ENCODE measurements around the gene PRPH. TPM values are rescaled to one million over a fixed set of nuclear protein-coding genes. Genes with fewer than 3 reads are reported as not detected.

The PRPH gene
- total and polyA plus RNA-seq, 2 of the 13 experiments (the other 11 are each of a cell fraction or from before 2014, with no cell fraction given): 0.12 TPM; not detected in 1

- TF ChIP-seq, protein P1, sequence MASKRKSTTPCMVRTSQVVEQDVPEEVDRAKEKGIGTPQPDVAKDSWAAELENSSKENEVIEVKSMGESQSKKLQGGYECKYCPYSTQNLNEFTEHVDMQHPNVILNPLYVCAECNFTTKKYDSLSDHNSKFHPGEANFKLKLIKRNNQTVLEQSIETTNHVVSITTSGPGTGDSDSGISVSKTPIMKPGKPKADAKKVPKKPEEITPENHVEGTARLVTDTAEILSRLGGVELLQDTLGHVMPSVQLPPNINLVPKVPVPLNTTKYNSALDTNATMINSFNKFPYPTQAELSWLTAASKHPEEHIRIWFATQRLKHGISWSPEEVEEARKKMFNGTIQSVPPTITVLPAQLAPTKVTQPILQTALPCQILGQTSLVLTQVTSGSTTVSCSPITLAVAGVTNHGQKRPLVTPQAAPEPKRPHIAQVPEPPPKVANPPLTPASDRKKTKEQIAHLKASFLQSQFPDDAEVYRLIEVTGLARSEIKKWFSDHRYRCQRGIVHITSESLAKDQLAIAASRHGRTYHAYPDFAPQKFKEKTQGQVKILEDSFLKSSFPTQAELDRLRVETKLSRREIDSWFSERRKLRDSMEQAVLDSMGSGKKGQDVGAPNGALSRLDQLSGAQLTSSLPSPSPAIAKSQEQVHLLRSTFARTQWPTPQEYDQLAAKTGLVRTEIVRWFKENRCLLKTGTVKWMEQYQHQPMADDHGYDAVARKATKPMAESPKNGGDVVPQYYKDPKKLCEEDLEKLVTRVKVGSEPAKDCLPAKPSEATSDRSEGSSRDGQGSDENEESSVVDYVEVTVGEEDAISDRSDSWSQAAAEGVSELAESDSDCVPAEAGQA (IDR thresholded peaks at IDR 0.05; ENCODE audit: low read depth): no peak
- TF ChIP-seq, protein P1 (CRISPR knock-in tag; IDR thresholded peaks at IDR 0.05; ENCODE audit: borderline replicate concordance): no peak
Observed at GRCh38 chr12:49345051-49345824, 50.3 kb downstream of the PRPH start (continued).

GRCh38 chr12:49345825-49346658, 51.1 kb downstream of the PRPH start:
- 3% methylated on average over 58 of the region's 61 CpGs for WGBS (ENCODE audit: low lambda C conversion rate)
- H2AFZ ChIP-seq (ENCODE audit: low read length): no peak overlapping the region
- H3K4me3 ChIP-seq (replicated peaks in 1 of 3; ENCODE audit: insufficient read depth in 1 of 3, low read depth in 2 of 3, low read length in 3 of 3): peak overlapping the region; percentile 48 to 84 (median 63); a peak in 5 of 6 replicates
- no peak for ATAC-seq
- ChIA-PET CTCF (ENCODE audit: low intra/inter-chr PET ratio, low total read pairs) (interaction anchor here (3.0 kb wide), 1 partner anchor 15 kb away, joined by 6 read pairs; no protein-coding TSS in a partner anchor), POLR2A (interaction anchor here (0.7 to 4.5 kb wide), 4 partner anchors 14 to 168 kb away, joined by 3 to 41 read pairs (median 10); partner anchors contain the start of genes SPATS2 and TROAP)
- in situ Hi-C loops (cut with HindIII; ENCODE audit: extremely low pct_ligation_motif_present, low pct_unique_long_range_greater_than_20kb): loop anchor here (10.0 kb wide), 1 partner anchor 61 kb away; no protein-coding TSS in a partner anchor
- no peak for FAIRE-seq
- DNase-seq (ENCODE audit: low spot score): no peak
- peaks cover 17% of the 10 kb centered on the region for H3K79me2 ChIP-seq (ENCODE audit: insufficient read depth, low read length)
- 0 out of 2 replicates have a peak, but pooled peaks cover 6% of the 10 kb centered on the region for H4K20me1 ChIP-seq (ENCODE audit: insufficient read depth, low read length)
- H3K9me3 ChIP-seq (ENCODE audit: low read length): no peaks in the 10 kb centered on the region
- peaks cover 17 to 55% of the 10 kb centered on the region in 2 experiments; a peak in 4 of 5 replicates for H3K27me3 ChIP-seq (ENCODE audit: control insufficient read depth in 1 of 2, insufficient read depth in 2 of 2, low read length in 2 of 2)
- peaks cover 75% of the 10 kb centered on the region for H3K4me1 ChIP-seq (ENCODE audit: insufficient read depth, low read length)
- H3K27ac ChIP-seq (ENCODE audit: extremely low read length, insufficient read depth, low read length): no peak overlapping the region
- H3K36me3 ChIP-seq (replicated peaks in 1 of 2; ENCODE audit: control insufficient read depth in 1 of 2, insufficient read depth in 2 of 2, low read length in 2 of 2): peaks cover 0 to under 1% of the 10 kb centered on the region in 2 experiments; a peak in 1 of 5 replicates
- H3K9ac ChIP-seq (ENCODE audit: insufficient read depth, low read depth, low read length): no peak overlapping the region
- intact Hi-C loops (cut with micrococcal nuclease; ENCODE audit: unreplicated experiment): no loop called here
- BruUV-seq (replicated peaks): no TSS peak
- H3K4me2 ChIP-seq (ENCODE audit: low read depth, low read length): peak overlapping the region; percentile 98
- TF ChIP-seq HNRNPK (IDR thresholded peaks at IDR 0.05; ENCODE audit: low read depth, low read length, poor library complexity, severe bottlenecking): peak; percentile 53
- 0 out of 2 replicates have a peak, but pooled peaks have one; percentile 5 for TF ChIP-seq HNRNPL (IDR thresholded peaks at IDR 0.05; ENCODE audit: low read depth, low read length)
- TF ChIP-seq, protein P2, sequence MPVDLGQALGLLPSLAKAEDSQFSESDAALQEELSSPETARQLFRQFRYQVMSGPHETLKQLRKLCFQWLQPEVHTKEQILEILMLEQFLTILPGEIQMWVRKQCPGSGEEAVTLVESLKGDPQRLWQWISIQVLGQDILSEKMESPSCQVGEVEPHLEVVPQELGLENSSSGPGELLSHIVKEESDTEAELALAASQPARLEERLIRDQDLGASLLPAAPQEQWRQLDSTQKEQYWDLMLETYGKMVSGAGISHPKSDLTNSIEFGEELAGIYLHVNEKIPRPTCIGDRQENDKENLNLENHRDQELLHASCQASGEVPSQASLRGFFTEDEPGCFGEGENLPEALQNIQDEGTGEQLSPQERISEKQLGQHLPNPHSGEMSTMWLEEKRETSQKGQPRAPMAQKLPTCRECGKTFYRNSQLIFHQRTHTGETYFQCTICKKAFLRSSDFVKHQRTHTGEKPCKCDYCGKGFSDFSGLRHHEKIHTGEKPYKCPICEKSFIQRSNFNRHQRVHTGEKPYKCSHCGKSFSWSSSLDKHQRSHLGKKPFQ (CRISPR knock-in tag; IDR thresholded peaks at IDR 0.05; ENCODE audit: insufficient replicate concordance): peak; percentile 9
- TF ChIP-seq, protein P3, sequence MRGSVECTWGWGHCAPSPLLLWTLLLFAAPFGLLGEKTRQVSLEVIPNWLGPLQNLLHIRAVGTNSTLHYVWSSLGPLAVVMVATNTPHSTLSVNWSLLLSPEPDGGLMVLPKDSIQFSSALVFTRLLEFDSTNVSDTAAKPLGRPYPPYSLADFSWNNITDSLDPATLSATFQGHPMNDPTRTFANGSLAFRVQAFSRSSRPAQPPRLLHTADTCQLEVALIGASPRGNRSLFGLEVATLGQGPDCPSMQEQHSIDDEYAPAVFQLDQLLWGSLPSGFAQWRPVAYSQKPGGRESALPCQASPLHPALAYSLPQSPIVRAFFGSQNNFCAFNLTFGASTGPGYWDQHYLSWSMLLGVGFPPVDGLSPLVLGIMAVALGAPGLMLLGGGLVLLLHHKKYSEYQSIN (CRISPR knock-in tag; IDR thresholded peaks at IDR 0.05; ENCODE audit: borderline replicate concordance): no peak
- peak; percentile 97; the same call in 1 of the 2 replicates for TF ChIP-seq EZH2 (conservative IDR thresholded peaks at IDR 0.05; ENCODE audit: low read depth, low read length)
- TF ChIP-seq SSRP1 (CRISPR knock-in tag; IDR thresholded peaks at IDR 0.05): no peak

All from HepG2 (cell line).